GM12892 (cell line): ENCODE results near the gene RAB28.

Experiments
- DNase-seq: peaks from one replicate; pipeline ENCODE4 v3.0.0; 2011; ENCODE audit not compliant: insufficient read length
- FAIRE-seq: peaks from 2 replicates; lab custom pipeline; 2011; peaks lifted over from hg19 to GRCh38; lab: Jason Lieb, UNC
- POLR2A ChIP-seq: IDR thresholded peaks from 2 replicates; pipeline ENCODE4 v1.6.1; 2011; ENCODE audit warnings: low read depth, low read length, control low read depth
- POLR2AphosphoS5 ChIP-seq: IDR thresholded peaks from 2 replicates; pipeline ENCODE4 v1.6.1; 2011; ENCODE audit warnings: low read depth, low read length, control low read depth
- TAF1 ChIP-seq: IDR thresholded peaks from 2 replicates; pipeline ENCODE4 v1.6.1; 2011; ENCODE audit warnings: low read depth, mild to moderate bottlenecking, control low read depth, low read length, borderline replicate concordance

RAB28 gene

GRCh38 chr4:13359809-13360208 lies 124.3 kb downstream of the RAB28 start:
- TF ChIP-seq POLR2A, result no peak
- TF ChIP-seq POLR2AphosphoS5, result no peak
- no peak for TF ChIP-seq TAF1
- FAIRE-seq (no peak), DNase-seq (no peak)

GRCh38 chr4:13355111-13355880 lies 128.8 kb downstream of the RAB28 start:
- no peak for TF ChIP-seq POLR2AphosphoS5
- no peak for TF ChIP-seq TAF1
- no peak for TF ChIP-seq POLR2A
- DNase-seq (no peak), FAIRE-seq (no peak)

DNA sequence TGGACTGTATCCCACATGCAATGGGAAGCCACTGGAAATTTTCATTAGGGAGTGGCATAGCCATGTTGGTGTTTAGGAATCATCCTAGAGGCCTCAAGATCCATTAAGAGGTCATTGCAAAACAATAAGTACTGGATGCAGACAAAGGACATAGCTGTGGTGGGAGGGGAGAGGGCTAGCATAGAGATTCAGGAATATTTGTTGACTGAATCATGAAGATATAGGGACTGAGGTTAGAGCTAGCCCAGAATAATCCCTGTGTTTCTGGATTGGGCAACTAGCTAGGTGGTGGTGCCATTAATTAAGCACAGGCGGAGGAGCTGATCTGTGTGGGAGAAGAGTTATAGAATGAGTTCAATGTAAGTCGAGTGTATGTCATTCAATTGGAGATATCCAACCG lies 135.0 kb downstream of the RAB28 start:
- FAIRE-seq (no peak), DNase-seq (no peak)
- TF ChIP-seq POLR2AphosphoS5, result no peak
- no peak for TF ChIP-seq POLR2A
- TF ChIP-seq TAF1, result no peak

- TF ChIP-seq POLR2A (no peak), POLR2AphosphoS5 (no peak), TAF1 (no peak)
- FAIRE-seq, result no peak
- DNase-seq, result no peak
These were observed 135.9 kb downstream of the RAB28 start for GRCh38 chr4:13348216-13348615.

DNA sequence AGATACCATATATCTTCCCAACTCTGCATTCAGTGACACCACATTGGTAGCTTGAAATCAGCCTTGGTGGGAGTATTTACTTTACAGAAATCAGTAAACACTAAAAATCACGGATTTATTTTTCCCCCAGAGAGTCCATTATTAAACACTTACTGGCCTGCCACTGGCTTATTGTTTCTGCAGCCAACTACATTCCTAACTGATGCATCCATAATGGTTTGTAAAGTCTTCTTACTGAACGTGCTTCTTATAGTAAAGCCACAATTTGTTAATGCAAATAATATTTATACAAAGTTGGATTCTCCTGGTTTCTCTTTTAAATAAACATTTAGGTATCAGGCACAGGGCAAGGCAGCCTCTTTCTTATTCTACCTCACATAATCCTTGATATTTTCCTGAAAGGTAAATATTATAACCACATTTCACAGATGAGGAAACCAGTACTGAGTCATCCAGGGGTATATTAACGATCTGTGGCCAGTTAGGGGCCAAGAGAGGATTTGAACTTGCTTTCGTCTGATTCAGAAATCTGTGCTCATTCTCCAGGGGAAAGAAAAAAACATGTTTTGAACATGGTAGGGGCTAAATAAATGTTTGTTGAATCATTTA lies 136.5 kb downstream of the RAB28 start:
- TF ChIP-seq TAF1 (no peak), POLR2AphosphoS5 (no peak), POLR2A (no peak)
- no peak for DNase-seq
- no peak for FAIRE-seq

DNA sequence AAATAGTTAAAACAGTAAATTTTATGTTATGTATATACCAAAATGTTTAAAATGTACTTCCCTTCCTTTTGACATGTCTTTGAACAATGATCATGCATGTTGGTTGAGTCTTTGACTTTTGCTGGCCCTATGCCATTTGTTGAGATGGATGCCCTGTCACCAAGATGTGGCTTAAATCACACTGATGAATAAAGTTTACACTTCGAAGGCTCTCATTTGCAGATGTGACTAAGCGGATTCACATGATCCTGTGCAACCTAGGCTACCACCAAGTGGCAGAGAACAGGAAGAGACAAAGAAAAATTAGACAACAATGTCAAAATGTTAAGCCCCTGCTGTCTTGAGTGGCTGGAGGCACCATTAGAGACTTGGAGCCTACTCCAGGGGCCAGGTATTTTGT lies 139.9 kb downstream of the RAB28 start:
- no peak for TF ChIP-seq POLR2A
- FAIRE-seq, result no peak
- DNase-seq, result no peak

- FAIRE-seq (no peak), DNase-seq (no peak)
- TF ChIP-seq POLR2AphosphoS5 (no peak), TAF1 (no peak), POLR2A (no peak)
These were observed 143.5 kb downstream of the RAB28 start for GRCh38 chr4:13340672-13341071.

- TF ChIP-seq POLR2AphosphoS5, result no peak
- TF ChIP-seq POLR2A, result no peak
- TF ChIP-seq TAF1, result no peak
- no peak for FAIRE-seq
- no peak for DNase-seq
These were observed 152.3 kb downstream of the RAB28 start for GRCh38 chr4:13331827-13332226.

DNA sequence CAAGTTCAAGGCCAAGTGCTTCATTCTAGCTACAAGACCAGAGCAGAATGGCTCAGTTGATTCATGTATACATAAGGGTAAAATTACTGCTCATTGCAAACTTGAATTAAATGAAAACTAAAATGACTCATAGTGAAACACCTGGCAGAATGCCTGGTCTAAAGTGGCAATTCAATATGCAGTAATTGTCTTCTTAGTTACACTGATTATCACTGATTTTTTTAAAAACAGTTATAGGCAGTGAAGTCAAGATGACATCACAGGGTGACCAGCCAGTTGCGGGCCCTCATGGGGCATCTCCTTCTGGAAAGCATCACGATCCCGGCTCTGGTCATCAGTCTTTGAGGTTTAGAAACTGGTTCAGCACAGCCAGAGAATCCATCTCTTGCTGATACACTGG lies 154.2 kb downstream of the RAB28 start:
- FAIRE-seq (no peak), DNase-seq (no peak)
- TF ChIP-seq POLR2A (no peak), POLR2AphosphoS5 (no peak)

DNA sequence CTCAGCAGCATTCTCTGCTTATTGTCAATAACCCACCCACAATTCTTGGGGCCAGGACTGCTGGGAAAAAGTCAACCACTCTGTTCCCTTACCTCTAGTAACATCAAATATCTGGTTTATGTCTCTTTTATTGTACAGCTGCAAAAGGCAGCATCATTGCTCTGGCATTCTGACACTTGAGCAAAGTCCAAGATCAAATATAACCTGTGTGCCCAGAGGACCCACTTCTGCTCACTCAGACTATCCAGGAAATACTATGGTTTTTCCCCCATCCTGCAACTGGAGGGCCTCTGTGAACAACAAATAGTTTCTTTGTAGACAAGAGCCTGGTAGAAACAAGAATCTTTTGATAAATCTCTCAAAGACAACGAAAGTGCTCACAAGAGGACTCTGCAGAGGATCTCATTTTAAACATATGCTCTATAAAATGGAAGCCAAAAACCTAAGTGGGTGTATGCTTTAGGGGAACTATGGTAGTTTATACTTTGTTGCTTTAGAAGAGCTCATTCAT lies 154.7 kb downstream of the RAB28 start:
- TF ChIP-seq POLR2AphosphoS5 (no peak), POLR2A (no peak), TAF1 (no peak)
- DNase-seq (no peak), FAIRE-seq (no peak)

- FAIRE-seq (no peak), DNase-seq (no peak)
- no peak for TF ChIP-seq POLR2AphosphoS5
- no peak for TF ChIP-seq TAF1
- TF ChIP-seq POLR2A, result no peak
These were observed 155.5 kb downstream of the RAB28 start for GRCh38 chr4:13328591-13328990.

DNA sequence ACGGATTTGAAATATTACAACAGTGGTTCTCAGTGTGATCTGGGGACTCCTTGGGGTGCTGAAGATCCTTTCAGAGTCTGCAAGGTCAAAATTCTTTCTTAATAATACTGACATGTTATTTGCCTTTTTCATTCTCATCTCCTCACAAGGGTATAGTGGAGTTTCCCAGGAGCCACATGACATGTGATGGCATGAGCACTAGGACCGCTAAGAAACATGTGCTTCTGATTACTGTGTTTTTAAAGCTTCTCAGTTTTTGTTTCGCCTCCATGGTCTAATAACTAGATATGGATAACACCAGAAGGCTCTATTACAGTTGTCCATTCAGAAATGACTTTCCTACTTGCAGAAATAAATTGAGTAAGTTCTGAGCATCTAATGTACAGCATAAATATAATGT lies 156.1 kb downstream of the RAB28 start:
- TF ChIP-seq POLR2A (no peak), POLR2AphosphoS5 (no peak), TAF1 (no peak)
- DNase-seq (no peak), FAIRE-seq (no peak)
